Activated T-cell treated with anti-CD3 and anti-CD28 coated beads, Interleukin-2, amount 50 U/mL, for 4 hours (primary cell): ENCODE results near the gene GALNT11. TPM values are rescaled to one million over a fixed set of nuclear protein-coding genes. Genes with fewer than 3 reads are reported as not detected.

ENCODE experiments used
- ATAC-seq, 2 donors: fragments of 200-7000 bp; cut with Tn5 transposase; one replicate each; pipeline ENCODE4 v1.10.0; 2021
- DNase-seq: peaks from one replicate; pipeline ENCODE4 v3.0.0-alpha.2; 2020
- H3K27me3 Mint-ChIP-seq: one replicate; pipeline ENCODE4 v1.8.0; 2021; ENCODE audit warnings: low read depth, mixed read lengths
- H3K36me3 Mint-ChIP-seq: one replicate; pipeline ENCODE4 v1.8.0; 2022; ENCODE audit warnings: mixed read lengths; ENCODE audit not compliant: insufficient read depth
- H3K4me1 Mint-ChIP-seq: one replicate; pipeline ENCODE4 v1.8.0; 2021; ENCODE audit warnings: low read depth, mixed read lengths
- H3K4me3 Mint-ChIP-seq: one replicate; pipeline ENCODE4 v1.8.0; 2021; ENCODE audit warnings: mild to moderate bottlenecking, moderate library complexity, mixed read lengths
- H3K9me3 Mint-ChIP-seq: one replicate; pipeline ENCODE4 v1.8.0; 2021; ENCODE audit warnings: mixed read lengths
- total RNA-seq, 3 donors: library from RNA; stranded (reverse); gene quantifications; one replicate each; pipeline ENCODE4 v1.2.1, GENCODE V29; 2021

Gene GALNT11
- total RNA-seq, 3 donors from 2014 or later, result 16.6 to 17.3 (median 16.7) TPM

DNA sequence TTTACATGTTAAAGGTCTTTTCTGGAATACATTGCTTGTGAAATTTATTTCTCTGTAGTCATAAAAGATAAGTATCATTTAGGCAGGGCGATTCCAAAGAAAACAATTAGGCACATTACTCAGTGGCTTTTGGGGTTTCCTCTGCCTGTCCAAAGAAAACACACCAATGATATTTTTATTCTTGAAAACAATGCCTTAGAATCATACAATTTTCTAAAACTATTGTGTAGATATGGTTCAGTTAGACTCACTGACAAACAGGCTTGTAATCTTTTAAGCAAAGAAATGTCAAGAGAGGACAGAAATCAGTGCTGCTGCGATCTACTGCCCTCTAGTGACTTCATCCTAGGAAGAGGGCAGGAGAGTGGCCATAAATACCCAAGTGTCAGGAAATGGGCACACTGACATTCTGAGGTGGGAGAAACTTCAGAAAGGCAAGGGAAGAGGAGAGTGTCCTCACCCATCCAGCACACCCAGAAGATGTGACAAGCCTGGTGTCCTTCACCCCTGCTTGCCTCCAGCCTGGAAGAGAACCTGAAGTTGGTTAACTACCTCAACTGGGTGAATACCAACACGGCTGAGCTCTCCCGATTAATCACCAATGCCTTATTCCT lies 120.5 kb downstream of the GALNT11 start:
- Mint-ChIP-seq H3K27me3 (no peaks in the 10 kb centered on the region), H3K4me3 (peak overlapping the region; percentile 10), H3K36me3 (peaks cover 31% of the 10 kb centered on the region), H3K9me3 (no peaks in the 10 kb centered on the region), H3K4me1 (peaks cover 44% of the 10 kb centered on the region)
- ATAC-seq (peak; percentile 11 to 31), DNase-seq (peak; percentile 22)

DNA sequence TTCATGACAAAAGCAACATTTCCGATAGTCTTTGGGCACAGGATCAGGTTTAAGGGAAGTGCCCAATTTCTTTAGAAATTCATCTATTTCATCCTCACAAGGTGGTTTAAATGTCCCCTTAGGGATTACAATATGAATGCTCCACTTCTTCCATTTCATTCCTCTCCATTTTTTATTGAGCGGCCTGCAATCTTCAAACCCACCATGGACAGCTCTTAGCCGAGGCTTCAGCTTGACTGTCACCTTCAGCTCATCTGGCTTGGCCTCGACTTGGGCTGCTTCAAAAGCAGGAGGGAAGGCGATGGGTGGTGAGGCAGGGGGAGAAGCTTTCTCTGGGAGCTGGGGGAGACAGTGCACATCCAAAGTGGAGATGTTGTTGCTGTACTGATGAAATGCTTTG lies 123.2 kb downstream of the GALNT11 start:
- DNase-seq (no peak), ATAC-seq (no peak)
- H3K4me1 Mint-ChIP-seq, result peaks cover 28% of the 10 kb centered on the region
- no peaks in the 10 kb centered on the region for H3K9me3 Mint-ChIP-seq
- no peak overlapping the region for H3K4me3 Mint-ChIP-seq
- peaks cover 39% of the 10 kb centered on the region for H3K36me3 Mint-ChIP-seq
- H3K27me3 Mint-ChIP-seq, result no peaks in the 10 kb centered on the region

DNA sequence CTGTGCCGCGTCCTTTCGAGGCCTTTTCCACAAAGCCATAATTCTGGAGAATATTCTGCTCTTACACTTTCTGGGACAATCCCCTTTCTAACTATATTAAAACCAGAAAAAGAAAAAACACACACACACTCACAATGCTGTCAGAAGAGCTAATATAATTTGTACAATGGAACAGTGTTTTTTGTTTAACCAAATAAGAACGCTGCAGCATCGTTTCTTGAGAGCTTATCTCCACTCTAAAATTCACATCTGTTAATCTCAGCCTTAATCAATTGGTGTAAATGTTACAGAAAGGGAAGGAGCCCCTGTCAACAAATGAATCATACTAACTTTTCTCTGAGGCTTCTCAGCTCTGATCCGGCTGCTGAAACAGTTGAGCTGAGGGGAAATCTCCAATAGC lies 123.9 kb downstream of the GALNT11 start:
- Mint-ChIP-seq H3K36me3 (peaks cover 46% of the 10 kb centered on the region), H3K4me1 (peaks cover 22% of the 10 kb centered on the region), H3K9me3 (no peaks in the 10 kb centered on the region), H3K27me3 (no peaks in the 10 kb centered on the region), H3K4me3 (no peak overlapping the region)
- ATAC-seq (no peak), DNase-seq (no peak)

DNA sequence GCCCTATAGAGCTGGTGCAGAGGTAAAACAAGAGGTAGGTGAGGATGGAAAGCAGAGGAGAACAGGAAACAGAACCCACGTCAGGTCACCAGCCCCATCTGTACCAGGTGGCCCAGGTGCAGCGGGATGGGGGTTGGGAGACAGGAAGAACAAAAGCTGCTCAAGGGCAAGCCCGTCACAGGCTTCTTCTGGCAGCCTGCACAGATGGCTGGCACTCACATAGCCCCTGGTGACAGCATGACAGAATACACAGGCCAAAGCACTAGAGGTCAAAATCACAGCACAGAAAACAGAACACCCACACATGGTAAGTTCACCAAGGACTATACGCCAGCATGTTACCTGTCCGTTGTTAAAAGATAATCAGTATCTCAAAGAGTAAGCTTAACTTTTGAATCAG lies 126.8 kb downstream of the GALNT11 start:
- Mint-ChIP-seq H3K27me3 (no peaks in the 10 kb centered on the region), H3K4me3 (no peak overlapping the region), H3K9me3 (no peaks in the 10 kb centered on the region), H3K4me1 (peaks cover 2% of the 10 kb centered on the region), H3K36me3 (peaks cover 48% of the 10 kb centered on the region)
- DNase-seq (no peak), ATAC-seq (no peak)

DNA sequence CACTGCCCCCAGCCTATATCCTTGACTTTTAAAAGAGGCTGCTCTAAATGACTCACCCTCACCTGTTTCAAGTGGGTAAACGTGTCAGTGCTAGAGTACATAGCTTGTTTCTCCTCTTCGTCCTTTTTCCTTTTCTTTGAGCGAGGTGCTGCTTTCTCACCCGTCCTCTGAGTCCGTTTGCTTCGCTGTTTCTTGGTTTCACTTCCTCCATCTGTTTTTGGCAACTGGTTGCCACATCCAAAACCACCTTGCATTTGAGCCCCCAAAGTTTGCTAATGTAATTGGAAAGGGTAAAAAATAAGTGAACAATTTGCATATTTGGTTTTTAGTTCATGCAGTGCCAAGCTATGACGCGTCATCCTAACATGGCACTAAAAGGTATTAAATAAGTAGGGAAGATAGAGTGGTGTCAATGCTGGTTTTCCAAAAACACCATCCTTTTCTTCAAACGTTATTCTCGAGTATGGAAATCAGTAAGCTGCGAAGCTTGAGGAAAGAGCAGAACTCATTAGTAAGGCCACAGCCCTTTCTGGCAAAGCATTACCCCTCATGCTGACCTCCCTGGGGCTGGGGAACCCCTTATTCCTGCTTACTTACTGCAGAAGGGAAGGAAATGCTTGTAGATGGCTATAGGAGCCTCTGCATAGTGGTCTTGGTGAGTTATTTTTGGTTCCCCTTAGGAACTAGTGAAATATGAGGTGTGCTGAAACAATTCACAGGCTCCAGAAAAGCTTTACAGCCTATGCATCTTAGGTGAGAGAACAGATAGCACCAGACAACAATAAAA lies 133.5 kb downstream of the GALNT11 start:
- H3K4me1 Mint-ChIP-seq, result peaks cover 8% of the 10 kb centered on the region
- no peaks in the 10 kb centered on the region for H3K27me3 Mint-ChIP-seq
- ATAC-seq, result peak; percentile 28 to 46
- peak overlapping the region; percentile 42 for H3K4me3 Mint-ChIP-seq
- no peak for DNase-seq
- H3K9me3 Mint-ChIP-seq, result no peaks in the 10 kb centered on the region
- H3K36me3 Mint-ChIP-seq, result peaks cover 42% of the 10 kb centered on the region

DNA sequence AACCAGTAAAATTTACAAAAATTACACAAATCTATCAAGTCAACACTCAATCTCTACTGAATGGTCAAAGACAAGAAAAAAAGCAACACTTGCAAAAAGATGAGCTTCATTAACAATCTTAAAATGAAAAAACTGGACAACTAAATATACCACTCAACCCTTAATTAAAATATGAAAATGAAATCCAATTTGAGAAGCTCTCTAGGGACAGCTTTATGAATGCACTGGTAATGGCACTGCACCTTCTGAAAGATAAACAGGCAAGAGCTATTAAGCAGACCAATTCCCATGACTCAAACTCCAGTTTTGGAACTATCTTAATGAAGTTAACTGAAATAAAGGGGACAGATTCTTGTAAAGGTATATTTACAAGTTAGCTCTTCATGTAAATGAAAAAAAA lies 135.7 kb downstream of the GALNT11 start:
- Mint-ChIP-seq H3K4me1 (peaks cover 8% of the 10 kb centered on the region), H3K36me3 (peaks cover 35% of the 10 kb centered on the region), H3K4me3 (no peak overlapping the region)

DNA sequence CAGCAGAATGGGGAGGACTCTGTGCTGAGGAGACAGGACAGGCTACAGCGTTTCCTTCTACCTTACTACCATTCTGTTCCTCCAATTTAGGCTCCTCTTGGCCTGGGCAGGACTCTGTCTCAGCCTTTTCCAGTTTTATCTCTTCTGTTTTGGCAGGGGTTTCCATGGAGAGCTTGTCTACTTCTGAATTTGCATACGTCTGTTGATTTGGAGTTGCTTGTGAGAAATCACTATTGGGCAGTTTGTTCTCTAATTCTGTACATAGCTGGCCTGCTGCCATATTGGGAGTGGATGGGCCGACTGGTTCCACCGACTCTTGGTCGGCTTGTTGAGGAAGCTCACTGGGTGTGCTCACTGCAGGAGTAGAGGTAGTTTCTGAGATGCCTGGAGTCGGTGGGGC lies 136.8 kb downstream of the GALNT11 start:
- Mint-ChIP-seq H3K27me3 (no peaks in the 10 kb centered on the region), H3K9me3 (no peaks in the 10 kb centered on the region), H3K4me1 (peaks cover 8% of the 10 kb centered on the region), H3K4me3 (no peak overlapping the region), H3K36me3 (peaks cover 37% of the 10 kb centered on the region)
- ATAC-seq (no peak), DNase-seq (no peak)

More for the DNA sequence above, 135.7 kb downstream of the GALNT11 start:
- DNase-seq (no peak), ATAC-seq (no peak)
- Mint-ChIP-seq H3K27me3 (no peaks in the 10 kb centered on the region), H3K9me3 (no peaks in the 10 kb centered on the region)

Other genes starting within 250 kb of the GALNT11 start
- 10 to 100 TPM; 28.6 to 31.5 (median 29.3) TPM for gene PRKAG2, start 148.6 kb upstream of the GALNT11 start, total RNA-seq
- not detected for gene GALNTL5, start 69.2 kb upstream of the GALNT11 start, total RNA-seq